WTC11 (cell line): ENCODE measurements around the gene NRTN. TPM values are rescaled to one million over a fixed set of nuclear protein-coding genes. Genes with fewer than 3 reads are reported as not detected.

Experiments used
- ATAC-seq: fragments of 200-7000 bp; cut with Tn5 transposase; 2 replicates; pipeline ENCODE4 v1.10.0; 2021; ENCODE audit warnings: mild to moderate bottlenecking, moderate library complexity
- CTCF ChIA-PET: fragments of 300-600 bp; sonication (Branson Sonifier 250); formaldehyde crosslinking; loops from one replicate; lab custom pipeline; 2021; ENCODE audit warnings: antibody characterized with exemption; lab: Charles Lee
- POLR2A ChIA-PET: fragments of 350-600 bp; sonication (Branson Sonifier 250); formaldehyde crosslinking; loops from one replicate; lab custom pipeline; 2021; ENCODE audit warnings: antibody characterized with exemption; lab: Charles Lee
- DNase-seq: peaks from one replicate; pipeline ENCODE4 v3.0.0; 2021; ENCODE audit warnings: low spot score
- H3K27ac Mint-ChIP-seq: 2 replicates; pipeline ENCODE4 v1.8.0; 2021; ENCODE audit warnings: mixed read lengths
- H3K27me3 Mint-ChIP-seq: 2 replicates; pipeline ENCODE4 v1.8.0; 2021; ENCODE audit warnings: low read depth, mild to moderate bottlenecking, moderate library complexity, mixed read lengths
- H3K36me3 Mint-ChIP-seq: 2 replicates; pipeline ENCODE4 v1.8.0; 2021; ENCODE audit warnings: mixed read lengths
- H3K4me1 Mint-ChIP-seq: 2 replicates; pipeline ENCODE4 v1.8.0; 2022; ENCODE audit warnings: mixed read lengths
- H3K4me3 Mint-ChIP-seq: 2 replicates; pipeline ENCODE4 v1.8.0; 2021; ENCODE audit warnings: mild to moderate bottlenecking, moderate library complexity, mixed read lengths
- H3K9me3 Mint-ChIP-seq: 2 replicates; pipeline ENCODE4 v1.8.0; 2021; ENCODE audit warnings: mixed read lengths
- ARID4B ChIP-seq: sonication (generic); formaldehyde crosslinking; IDR thresholded peaks from 2 replicates; pipeline ENCODE4 v1.8.0; 2023; ENCODE audit warnings: missing genetic modification reagents, mild to moderate bottlenecking, borderline replicate concordance
- CREM ChIP-seq: sonication (generic); formaldehyde crosslinking; IDR thresholded peaks from 2 replicates; pipeline ENCODE4 v1.8.1; 2022; ENCODE audit warnings: mild to moderate bottlenecking, missing genetic modification reagents, moderate library complexity
- ELF4 ChIP-seq: sonication (generic); formaldehyde crosslinking; IDR thresholded peaks from 2 replicates; pipeline ENCODE4 v1.8.1; 2022; ENCODE audit warnings: low read depth, mild to moderate bottlenecking, moderate library complexity, missing genetic modification reagents
- FOXP4 ChIP-seq: sonication (generic); formaldehyde crosslinking; IDR thresholded peaks from 2 replicates; pipeline ENCODE4 v1.8.0; 2022; ENCODE audit warnings: mild to moderate bottlenecking, missing genetic modification reagents
- GRHL2 ChIP-seq: fragments of 250-450 bp; sonication (Bioruptor Pico); IDR thresholded peaks from 2 replicates; pipeline ENCODE4 v1.8.0; 2022; ENCODE audit warnings: mild to moderate bottlenecking, moderate library complexity; ENCODE audit not compliant: insufficient replicate concordance, severe bottlenecking
- GTF2I ChIP-seq: fragments of 250-450 bp; sonication (Bioruptor Pico); conservative IDR thresholded peaks from 2 replicates; pipeline ENCODE4 v1.4.0; 2021; ENCODE audit warnings: mild to moderate bottlenecking
- MYBL2 ChIP-seq: sonication (generic); formaldehyde crosslinking; IDR thresholded peaks from 2 replicates; pipeline ENCODE4 v1.8.1; 2023; ENCODE audit warnings: mild to moderate bottlenecking, moderate library complexity, missing genetic modification reagents
- PREB ChIP-seq: sonication (generic); formaldehyde crosslinking; IDR thresholded peaks from 2 replicates; pipeline ENCODE4 v1.8.1; 2022; ENCODE audit warnings: mild to moderate bottlenecking, missing genetic modification reagents, moderate library complexity, borderline replicate concordance
- RELA ChIP-seq: sonication (generic); formaldehyde crosslinking; IDR thresholded peaks from 2 replicates; pipeline ENCODE4 v1.8.1; 2022; ENCODE audit warnings: missing genetic modification reagents, mild to moderate bottlenecking, borderline replicate concordance
- RORB ChIP-seq: fragments of 250-450 bp; sonication (Bioruptor Pico); IDR thresholded peaks from 2 replicates; pipeline ENCODE4 v1.9.0; 2021; ENCODE audit warnings: mild to moderate bottlenecking
- TP53 ChIP-seq: sonication (generic); formaldehyde crosslinking; IDR thresholded peaks from 2 replicates; pipeline ENCODE4 v1.8.1; 2023; ENCODE audit warnings: mild to moderate bottlenecking, missing genetic modification reagents
- USF1 ChIP-seq: sonication (generic); formaldehyde crosslinking; IDR thresholded peaks from 2 replicates; pipeline ENCODE4 v1.8.0; 2022; ENCODE audit warnings: mild to moderate bottlenecking, missing genetic modification reagents
- USF2 ChIP-seq: sonication (generic); formaldehyde crosslinking; IDR thresholded peaks from 2 replicates; pipeline ENCODE4 v1.8.1; 2023; ENCODE audit warnings: mild to moderate bottlenecking, missing genetic modification reagents, moderate library complexity
- ZBTB21 ChIP-seq: sonication (generic); formaldehyde crosslinking; IDR thresholded peaks from 2 replicates; pipeline ENCODE4 v1.8.1; 2023; ENCODE audit warnings: mild to moderate bottlenecking, missing genetic modification reagents, borderline replicate concordance
- ZNF121 ChIP-seq: sonication (generic); formaldehyde crosslinking; IDR thresholded peaks from 2 replicates; pipeline ENCODE4 v1.8.0; 2023; ENCODE audit warnings: missing genetic modification reagents
- ZNF416 ChIP-seq: fragments of 250-450 bp; sonication (Bioruptor Pico); IDR thresholded peaks from 2 replicates; pipeline ENCODE4 v1.9.0; 2021; ENCODE audit warnings: mild to moderate bottlenecking, inconsistent platforms
- total RNA-seq: library from RNA; stranded (reverse); gene quantifications from 3 replicates; pipeline ENCODE4 v1.2.3, GENCODE V29; 2021

NRTN gene
- total RNA-seq, 1 experiment from 2014 or later: 6.1 TPM

- peaks cover 11% of the 10 kb centered on the region for H3K4me1 Mint-ChIP-seq
- CTCF ChIA-PET: interaction anchor here (1.2 to 2.1 kb wide), 2 partner anchors 27 to 221 kb away, joined by 4 to 5 read pairs; no protein-coding TSS in a partner anchor
- ATAC-seq (no peak), DNase-seq (no peak)
- TF ChIP-seq FOXP4 (CRISPR knock-in tag): no peak
- TF ChIP-seq GTF2I (CRISPR knock-in tag): 0 out of 2 replicates have a peak, but pooled peaks have one; percentile 15
- TF ChIP-seq ZNF121: peak; percentile 69; the same call in 1 of the 2 replicates
- H3K27ac Mint-ChIP-seq: no peak overlapping the region
- POLR2A ChIA-PET: no interaction called here
- peaks cover 57% of the 10 kb centered on the region for H3K27me3 Mint-ChIP-seq
- no peaks in the 10 kb centered on the region for H3K9me3 Mint-ChIP-seq
- no peaks in the 10 kb centered on the region for H3K36me3 Mint-ChIP-seq
- H3K4me3 Mint-ChIP-seq: no peak overlapping the region
Observed at GRCh38 chr19:5800361-5801270, 4.3 kb upstream of the NRTN start.

- DNase-seq (peak; percentile 80), ATAC-seq (peak; percentile 1; the same call in 1 of the 2 replicates)
- POLR2A ChIA-PET: no interaction called here
- Mint-ChIP-seq H3K27ac (no peak overlapping the region), H3K36me3 (no peaks in the 10 kb centered on the region), H3K4me1 (peaks cover 13% of the 10 kb centered on the region), H3K4me3 (peak overlapping the region; percentile 49; the same call in 1 of the 2 replicates), H3K27me3 (peaks cover 57% of the 10 kb centered on the region), H3K9me3 (no peaks in the 10 kb centered on the region)
- CTCF ChIA-PET: interaction anchor here (2.1 kb wide), 1 partner anchor 26 kb away, joined by 5 read pairs; no protein-coding TSS in a partner anchor
- TF ChIP-seq USF1 (CRISPR knock-in tag) (no peak), ARID4B (CRISPR knock-in tag) (no peak), GRHL2 (CRISPR knock-in tag) (no peak), RORB (no peak), TP53 (no peak), ZBTB21 (CRISPR knock-in tag) (no peak), USF2 (CRISPR knock-in tag) (no peak), PREB (CRISPR knock-in tag) (no peak), MYBL2 (CRISPR knock-in tag) (no peak), RELA (no peak), CREM (CRISPR knock-in tag) (no peak), ZNF416 (CRISPR knock-in tag) (no peak), ELF4 (no peak)
Observed at GRCh38 chr19:5801796-5802619, 2.9 kb upstream of the NRTN start.
